Epithelial cell of proximal tubule (primary cell): ENCODE measurements around the gene ZFP1. TPM values are rescaled to one million over a fixed set of nuclear protein-coding genes. Genes with fewer than 3 reads are reported as not detected.
"Not testable (repeated sequence)": the region's sequence is repeated elsewhere in the genome, so short reads cannot be mapped to it uniquely, and the experiment has no call there.

ENCODE experiments used
- DNase-seq: peaks from one replicate; pipeline ENCODE4 v3.0.0-alpha.2; 2011; ENCODE audit warnings: low read depth
- H3K4me3 ChIP-seq: 2 replicates; pipeline ENCODE4 v1.5.1; 2011; ENCODE audit warnings: low read depth, mild to moderate bottlenecking, low read length
- CTCF ChIP-seq: conservative IDR thresholded peaks from 2 replicates; pipeline ENCODE4 v1.5.1; 2012; ENCODE audit warnings: low read depth, mild to moderate bottlenecking, low read length
- total RNA-seq: library from RNA; depleted of rRNA; stranded (reverse); fragments of >200 nt; gene quantifications from 2 replicates; pipeline ENCODE4 v1.2.3, GENCODE V29; 2015

ZFP1 gene
- total RNA-seq, 1 donor from 2014 or later = 8.1 TPM

GRCh38 chr16:75206749-75207451, 58.6 kb downstream of the ZFP1 start, which contains the start of gene CTRB2:
Gene CTRB2 (minus strand): TSS chr16:75207161. CDS start chr16:75207141, 20 bp downstream.
- no peak for DNase-seq
- TF ChIP-seq CTCF = no peak
- H3K4me3 ChIP-seq = no peak within 1 kb of the TSS

- H3K4me3 ChIP-seq = no peak overlapping the region
- no peak for TF ChIP-seq CTCF
- DNase-seq = no peak
These were observed 59.5 kb downstream of the ZFP1 start for GRCh38 chr16:75207831-75208230.

- no peak for TF ChIP-seq CTCF
- no peak overlapping the region for H3K4me3 ChIP-seq
- DNase-seq = no peak
These were observed 60.0 kb downstream of the ZFP1 start for GRCh38 chr16:75208242-75208825.

- H3K4me3 ChIP-seq = no peak overlapping the region
- DNase-seq = no peak
- no peak for TF ChIP-seq CTCF
These were observed 60.7 kb downstream of the ZFP1 start for GRCh38 chr16:75208861-75209505.

- not testable (repeated sequence) for DNase-seq, H3K4me3 ChIP-seq
These were observed 61.2 kb downstream of the ZFP1 start for GRCh38 chr16:75209514-75209913.

- no peak for DNase-seq
- H3K4me3 ChIP-seq = no peak overlapping the region
- no peak for TF ChIP-seq CTCF
These were observed 61.6 kb downstream of the ZFP1 start for GRCh38 chr16:75209944-75210343.

- not testable (repeated sequence) for DNase-seq, H3K4me3 ChIP-seq
These were observed 63.0 kb downstream of the ZFP1 start for GRCh38 chr16:75211286-75211685.

GRCh38 chr16:75216127-75216526, 67.8 kb downstream of the ZFP1 start:
- DNase-seq = no peak
- no peak for TF ChIP-seq CTCF
- H3K4me3 ChIP-seq = no peak overlapping the region
